ENCODE data around the gene DCTD. TPM values are rescaled to one million over a fixed set of nuclear protein-coding genes. Genes with fewer than 3 reads are reported as not detected.
A peak's percentile ranks its signal among the peaks of the same experiment; 100 is the strongest.

The DCTD gene
- total RNA-seq, 2 donors from 2014 or later = 81.0 to 125 TPM

GRCh38 chr4:182890202-182890601 is 27.0 kb downstream of the DCTD start:
- Mint-ChIP-seq H3K27me3 (no peaks in the 10 kb centered on the region), H3K4me3 (no peak overlapping the region), H3K4me1 (peaks cover 4% of the 10 kb centered on the region), H3K27ac (no peak overlapping the region), H3K36me3 (ENCODE audit: low read depth) (peaks cover 100% of the 10 kb centered on the region), H3K9me3 (peaks cover 4% of the 10 kb centered on the region)
- ATAC-seq (replicated peaks) = no peak

- no peak for ATAC-seq (replicated peaks)
- Mint-ChIP-seq H3K4me3 (no peak overlapping the region), H3K4me1 (peaks cover 4% of the 10 kb centered on the region), H3K27me3 (no peaks in the 10 kb centered on the region), H3K36me3 (ENCODE audit: low read depth) (peaks cover 100% of the 10 kb centered on the region), H3K9me3 (peaks cover 4% of the 10 kb centered on the region), H3K27ac (no peak overlapping the region)
Observed at GRCh38 chr4:182888891-182889290, 28.3 kb downstream of the DCTD start.

- H3K4me3 Mint-ChIP-seq = no peak overlapping the region
- no peak overlapping the region for H3K27ac Mint-ChIP-seq
- peaks cover 100% of the 10 kb centered on the region for H3K36me3 Mint-ChIP-seq (ENCODE audit: low read depth)
- H3K9me3 Mint-ChIP-seq = peaks cover 4% of the 10 kb centered on the region
- no peaks in the 10 kb centered on the region for H3K27me3 Mint-ChIP-seq
- no peak for ATAC-seq (replicated peaks)
- peaks cover 4% of the 10 kb centered on the region for H3K4me1 Mint-ChIP-seq
Observed at GRCh38 chr4:182886768-182887167, 30.4 kb downstream of the DCTD start.

DNA sequence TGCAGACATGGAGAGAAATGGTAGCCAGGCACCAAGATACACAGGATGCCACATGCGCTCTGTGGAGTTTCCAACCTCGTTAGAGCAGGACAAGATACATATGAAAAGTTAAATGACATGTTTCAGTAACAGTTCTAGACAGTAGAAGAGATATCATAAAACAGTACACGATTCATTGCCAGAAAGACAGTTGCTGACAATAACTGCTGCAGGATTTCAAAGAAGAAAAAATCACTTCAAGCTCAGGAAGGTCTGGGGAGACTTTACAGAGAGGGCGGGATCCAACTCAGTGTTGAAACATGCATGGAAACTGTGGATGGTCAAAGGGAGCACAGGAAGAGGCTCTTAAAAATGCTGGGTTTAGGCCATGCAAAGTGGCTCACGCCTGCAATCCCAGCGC is 31.0 kb downstream of the DCTD start:
- no peaks in the 10 kb centered on the region for H3K27me3 Mint-ChIP-seq
- H3K9me3 Mint-ChIP-seq = peaks cover 4% of the 10 kb centered on the region
- H3K4me3 Mint-ChIP-seq = no peak overlapping the region
- ATAC-seq (replicated peaks) = no peak
- H3K36me3 Mint-ChIP-seq (ENCODE audit: low read depth) = peaks cover 98% of the 10 kb centered on the region
- no peak overlapping the region for H3K27ac Mint-ChIP-seq
- peaks cover 4% of the 10 kb centered on the region for H3K4me1 Mint-ChIP-seq

DNA sequence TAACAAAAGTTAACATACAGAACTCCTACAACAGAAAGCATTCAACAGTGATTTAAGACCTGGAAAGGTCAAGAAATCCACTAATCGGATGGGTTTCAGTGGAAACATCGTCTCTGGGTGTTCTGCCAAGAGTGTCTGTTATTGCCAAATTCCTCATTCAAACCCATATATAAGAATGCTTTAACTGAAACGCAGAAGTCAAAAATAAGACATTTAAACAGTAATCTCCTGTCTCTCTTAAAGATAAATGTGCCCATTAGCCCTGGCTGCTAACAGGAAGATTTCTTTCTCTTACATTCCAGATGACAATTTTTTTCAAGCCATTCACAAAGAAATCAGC is 31.5 kb downstream of the DCTD start:
- Mint-ChIP-seq H3K27me3 (no peaks in the 10 kb centered on the region), H3K4me3 (no peak overlapping the region), H3K36me3 (ENCODE audit: low read depth) (peaks cover 97% of the 10 kb centered on the region), H3K27ac (no peak overlapping the region), H3K4me1 (peaks cover 4% of the 10 kb centered on the region), H3K9me3 (peaks cover 4% of the 10 kb centered on the region)
- ATAC-seq (replicated peaks) = no peak

DNA sequence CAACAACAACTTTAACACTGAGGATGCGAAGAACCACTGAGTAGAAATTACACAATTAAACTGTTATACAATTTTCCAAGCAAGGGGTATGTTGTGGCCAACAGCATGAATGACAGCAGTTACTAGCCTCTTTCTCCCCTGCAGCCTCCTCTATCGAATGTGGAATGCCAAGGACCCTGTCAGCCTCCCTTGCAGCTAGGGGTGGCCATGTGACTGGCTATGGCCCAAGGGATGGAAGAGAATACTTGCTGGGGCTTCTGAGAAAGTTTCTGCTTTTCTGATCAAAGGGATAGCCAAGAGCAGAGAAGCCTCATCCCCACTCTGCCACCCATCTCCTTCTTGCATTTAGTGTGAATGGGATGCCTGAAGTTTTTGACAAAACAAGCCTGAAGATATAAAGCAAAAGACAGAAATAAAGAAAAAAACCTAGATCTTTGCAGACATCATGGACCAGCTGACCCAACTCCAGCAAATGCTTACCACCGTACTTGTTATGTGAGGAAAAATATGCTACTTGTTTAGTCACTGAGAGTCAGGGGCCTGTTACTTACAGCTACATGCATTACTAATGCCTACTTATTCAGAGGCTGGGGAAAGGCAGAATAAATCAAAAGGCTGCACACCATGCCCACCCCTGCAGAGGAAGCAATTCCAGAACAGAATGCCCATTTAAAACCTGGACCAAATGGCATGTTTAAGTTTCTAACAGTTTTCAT is 32.0 kb downstream of the DCTD start:
- Mint-ChIP-seq H3K4me1 (peaks cover 4% of the 10 kb centered on the region), H3K36me3 (ENCODE audit: low read depth) (peaks cover 92% of the 10 kb centered on the region), H3K27me3 (no peaks in the 10 kb centered on the region), H3K9me3 (peaks cover 4% of the 10 kb centered on the region), H3K4me3 (no peak overlapping the region), H3K27ac (no peak overlapping the region)
- ATAC-seq (replicated peaks) = no peak

- Mint-ChIP-seq H3K27me3 (no peaks in the 10 kb centered on the region), H3K36me3 (ENCODE audit: low read depth) (peaks cover 81% of the 10 kb centered on the region), H3K4me1 (peaks cover 4% of the 10 kb centered on the region), H3K4me3 (no peak overlapping the region), H3K9me3 (peaks cover 4% of the 10 kb centered on the region), H3K27ac (no peak overlapping the region)
- no peak for ATAC-seq (replicated peaks)
Observed at GRCh38 chr4:182884040-182884439, 33.1 kb downstream of the DCTD start.

- H3K4me1 Mint-ChIP-seq = peaks cover 4% of the 10 kb centered on the region
- peaks cover 4% of the 10 kb centered on the region for H3K9me3 Mint-ChIP-seq
- no peak for ATAC-seq (replicated peaks)
- no peak overlapping the region for H3K27ac Mint-ChIP-seq
- peaks cover 74% of the 10 kb centered on the region for H3K36me3 Mint-ChIP-seq (ENCODE audit: low read depth)
- no peak overlapping the region for H3K4me3 Mint-ChIP-seq
- H3K27me3 Mint-ChIP-seq = no peaks in the 10 kb centered on the region
Observed at GRCh38 chr4:182883351-182883750, 33.8 kb downstream of the DCTD start.

DNA sequence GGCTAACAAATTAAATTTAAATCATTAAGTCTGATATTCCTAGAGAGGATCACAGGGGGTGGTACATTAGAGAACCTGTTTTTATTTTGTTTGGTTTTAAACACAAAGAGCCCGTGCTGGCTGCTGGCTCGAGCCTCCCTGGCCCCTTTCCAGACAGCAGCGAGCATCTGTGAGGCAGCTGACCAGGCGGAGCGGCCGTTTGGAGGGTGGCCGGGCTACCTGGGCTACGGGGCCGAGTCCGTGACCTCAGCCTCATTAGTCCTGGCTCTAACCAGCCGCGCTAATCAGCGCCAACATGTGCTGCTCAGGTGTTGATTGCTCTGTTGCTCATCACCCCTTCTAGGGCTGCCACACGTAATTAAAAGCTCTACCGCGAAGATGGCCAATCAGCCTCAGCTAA is 35.3 kb downstream of the DCTD start:
- peaks cover 4% of the 10 kb centered on the region for H3K9me3 Mint-ChIP-seq
- no peaks in the 10 kb centered on the region for H3K27me3 Mint-ChIP-seq
- H3K36me3 Mint-ChIP-seq (ENCODE audit: low read depth) = peaks cover 65% of the 10 kb centered on the region
- H3K4me1 Mint-ChIP-seq = peaks cover under 1% of the 10 kb centered on the region
- no peak overlapping the region for H3K27ac Mint-ChIP-seq
- H3K4me3 Mint-ChIP-seq = no peak overlapping the region
- ATAC-seq (replicated peaks) = no peak

GRCh38 chr4:182880387-182881356 is 36.5 kb downstream of the DCTD start:
- Mint-ChIP-seq H3K4me3 (no peak overlapping the region), H3K36me3 (ENCODE audit: low read depth) (peaks cover 57% of the 10 kb centered on the region), H3K9me3 (no peaks in the 10 kb centered on the region), H3K27ac (no peak overlapping the region), H3K4me1 (no peaks in the 10 kb centered on the region), H3K27me3 (no peaks in the 10 kb centered on the region)
- no peak for ATAC-seq (replicated peaks)

- Mint-ChIP-seq H3K36me3 (ENCODE audit: low read depth) (peaks cover 56% of the 10 kb centered on the region), H3K9me3 (no peaks in the 10 kb centered on the region), H3K27me3 (no peaks in the 10 kb centered on the region), H3K4me1 (no peaks in the 10 kb centered on the region), H3K27ac (peak overlapping the region; percentile 19), H3K4me3 (no peak overlapping the region)
- no peak for ATAC-seq (replicated peaks)
Observed at GRCh38 chr4:182879913-182880312, 37.3 kb downstream of the DCTD start.

GRCh38 chr4:182878633-182879495 is 38.3 kb downstream of the DCTD start:
- no peaks in the 10 kb centered on the region for H3K27me3 Mint-ChIP-seq
- peak overlapping the region; percentile 44 for H3K27ac Mint-ChIP-seq
- ATAC-seq (replicated peaks) = no peak
- H3K36me3 Mint-ChIP-seq (ENCODE audit: low read depth) = peaks cover 56% of the 10 kb centered on the region
- H3K4me3 Mint-ChIP-seq = no peak overlapping the region
- H3K4me1 Mint-ChIP-seq = no peaks in the 10 kb centered on the region
- H3K9me3 Mint-ChIP-seq = no peaks in the 10 kb centered on the region

DNA sequence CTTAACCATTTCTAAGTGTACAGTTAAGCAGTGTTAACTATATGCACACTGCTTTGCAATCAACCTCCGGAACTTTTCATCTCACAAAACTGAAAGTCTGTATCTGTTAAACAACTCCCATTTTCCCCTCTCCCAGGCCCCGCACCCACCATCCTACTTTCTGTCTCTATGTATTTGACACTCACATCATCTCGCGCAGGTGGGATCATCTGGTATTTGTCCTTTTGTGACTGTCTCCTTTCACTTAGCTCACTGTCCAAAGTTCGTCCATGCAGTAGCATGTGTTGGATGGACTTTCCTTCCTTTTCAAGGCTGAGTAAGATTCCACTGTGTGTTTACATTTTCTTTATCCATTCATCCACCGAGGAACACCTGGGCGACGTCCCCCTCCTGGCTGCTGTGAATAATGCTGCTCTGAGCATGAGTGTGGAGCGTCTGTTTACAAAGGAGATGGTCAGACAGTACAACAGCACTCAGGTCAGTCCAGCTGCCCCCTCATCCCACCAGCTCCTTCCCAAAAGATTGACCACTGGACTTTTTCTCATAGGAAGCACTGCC is 39.8 kb downstream of the DCTD start:
- peaks cover 46% of the 10 kb centered on the region for H3K36me3 Mint-ChIP-seq (ENCODE audit: low read depth)
- H3K4me1 Mint-ChIP-seq = no peaks in the 10 kb centered on the region
- no peaks in the 10 kb centered on the region for H3K27me3 Mint-ChIP-seq
- no peak overlapping the region for H3K27ac Mint-ChIP-seq
- H3K9me3 Mint-ChIP-seq = no peaks in the 10 kb centered on the region
- ATAC-seq (replicated peaks) = no peak
- no peak overlapping the region for H3K4me3 Mint-ChIP-seq

DNA sequence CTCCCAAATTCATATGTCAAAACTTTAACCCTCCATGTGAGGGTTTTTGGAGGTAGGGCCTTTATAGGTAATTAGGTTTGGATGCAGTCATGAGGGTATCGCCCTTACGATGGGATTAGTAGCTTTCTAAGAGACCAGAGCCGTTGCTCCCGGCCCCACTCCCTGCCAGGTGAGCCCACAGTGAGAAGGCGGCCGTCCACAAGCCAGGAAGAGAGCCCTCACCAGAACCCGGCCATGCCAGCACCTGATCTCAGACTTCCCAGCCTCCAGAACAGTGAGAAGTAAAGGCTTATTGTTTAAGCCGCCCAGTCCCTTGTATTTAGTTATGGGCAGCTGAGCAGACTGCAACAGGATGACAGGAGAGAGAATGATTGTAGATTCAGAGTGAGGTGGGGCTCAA is 40.8 kb downstream of the DCTD start:
- Mint-ChIP-seq H3K36me3 (ENCODE audit: low read depth) (peaks cover 39% of the 10 kb centered on the region), H3K4me3 (no peak overlapping the region), H3K9me3 (no peaks in the 10 kb centered on the region), H3K27ac (no peak overlapping the region), H3K4me1 (no peaks in the 10 kb centered on the region), H3K27me3 (no peaks in the 10 kb centered on the region)
- no peak for ATAC-seq (replicated peaks)

Data from activated T-helper 17 cell treated with anti-CD3 and anti-CD28 coated beads, Interleukin-2, amount 50 U/mL, for 72 hours (primary cell).